Hematopoietic multipotent progenitor cell treated with erythropoietin and hydrocortisone succinate and interleukin-3 and kit ligand, for 4 days (in vitro differentiated cells): ENCODE data around the gene GNA12.
"Not testable (repeated sequence)": the region's sequence is repeated elsewhere in the genome, so short reads cannot be mapped to it uniquely, and the experiment has no call there.

Experiments
- DNase-seq: peaks from one replicate; pipeline ENCODE4 v3.0.0-alpha.2; 2015

The GNA12 gene

DNA sequence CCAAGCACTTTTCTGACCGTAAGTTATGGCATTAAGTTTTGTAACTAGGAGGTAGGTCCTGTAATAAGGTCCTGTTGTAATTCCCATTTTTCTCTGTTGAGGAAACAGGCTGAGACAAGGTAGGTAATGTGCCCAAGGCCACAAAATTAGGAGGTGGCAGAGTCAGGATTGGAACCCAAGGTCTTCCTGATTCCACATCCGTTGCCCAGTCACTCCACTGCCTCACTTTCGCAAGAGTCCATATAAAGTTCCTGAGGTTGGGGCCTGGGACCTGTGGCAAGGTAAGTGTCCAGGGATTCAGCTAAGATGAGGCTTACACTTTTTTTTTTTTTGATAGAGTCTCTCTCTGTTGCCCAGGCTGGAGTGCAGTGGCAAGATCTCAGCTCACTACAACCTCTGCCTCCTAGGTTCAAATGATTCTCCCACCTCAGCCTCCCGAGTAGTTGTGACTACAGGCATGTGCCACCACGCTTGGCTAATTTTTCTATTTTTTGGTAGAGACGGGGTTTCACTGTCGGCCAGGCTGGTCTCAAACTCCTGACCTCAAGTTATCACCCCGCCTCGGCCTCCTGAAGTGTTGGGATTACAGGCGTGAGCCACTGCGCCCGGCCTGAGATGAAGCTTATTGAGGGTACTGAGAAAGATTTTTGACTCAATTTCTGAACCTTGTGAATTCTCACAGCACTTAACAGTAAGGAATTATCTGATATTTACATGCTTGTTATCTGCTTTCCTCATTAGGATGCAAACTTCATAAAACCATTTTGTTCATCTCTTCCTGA lies 20.3 kb upstream of the GNA12 start:
- no peak for DNase-seq

DNA sequence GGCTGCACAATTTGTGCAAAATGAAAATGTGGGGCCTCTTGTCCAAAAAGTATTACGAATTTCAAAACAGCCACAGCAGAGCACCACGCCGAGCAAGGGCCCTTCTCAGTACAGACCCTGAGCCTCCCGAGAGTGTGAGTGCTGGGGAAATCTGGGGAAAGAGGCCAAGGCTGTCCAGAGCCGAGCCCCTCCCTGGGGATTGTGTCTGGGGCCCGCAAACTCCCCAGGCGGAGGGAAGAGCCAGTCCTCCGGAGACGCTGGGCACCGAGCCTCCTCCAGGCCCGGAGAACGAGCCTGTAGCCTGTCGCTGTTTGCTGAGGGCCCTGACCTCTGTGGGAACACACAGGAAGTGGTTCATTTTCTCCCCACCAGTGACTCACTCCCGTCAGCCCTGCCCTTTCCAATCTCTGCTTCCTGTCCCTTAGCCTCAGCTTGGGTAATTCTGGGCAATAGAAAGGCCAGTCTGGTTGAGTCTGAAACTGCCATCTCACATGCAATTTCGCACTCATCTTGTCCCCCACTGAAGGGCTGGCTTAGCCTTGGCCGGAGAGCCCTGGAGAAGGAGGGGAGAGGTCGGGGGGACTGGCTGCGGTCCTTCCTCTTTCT lies 19.5 kb upstream of the GNA12 start:
- peak; percentile 95 for DNase-seq

DNA sequence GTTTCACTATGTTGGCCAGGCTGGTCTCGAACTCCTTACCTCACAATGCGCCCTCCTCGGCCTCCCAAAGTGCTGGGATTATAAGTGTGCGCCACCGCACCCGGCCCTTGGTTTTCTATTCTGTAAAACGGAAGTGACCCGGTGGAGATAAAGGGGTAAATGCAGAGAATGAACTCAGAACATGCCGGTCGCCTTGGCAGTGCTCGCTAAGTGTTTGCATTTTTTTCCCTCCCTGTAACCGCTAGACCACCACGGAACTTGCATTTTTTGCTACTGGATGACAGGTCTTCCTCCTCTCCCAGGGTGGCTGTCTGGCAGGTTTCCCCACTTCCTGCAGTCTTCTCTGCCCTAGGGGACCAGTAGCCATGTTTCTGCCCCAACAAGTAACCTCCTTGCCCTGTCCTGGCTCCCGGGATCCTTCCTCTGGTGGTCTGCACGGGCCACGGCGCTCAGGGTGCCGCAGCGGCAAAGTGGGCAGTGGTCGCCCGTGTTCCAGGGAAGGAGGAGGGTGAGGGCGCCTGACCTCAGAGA lies 18.8 kb upstream of the GNA12 start:
- DNase-seq, result peak; percentile 57

DNA sequence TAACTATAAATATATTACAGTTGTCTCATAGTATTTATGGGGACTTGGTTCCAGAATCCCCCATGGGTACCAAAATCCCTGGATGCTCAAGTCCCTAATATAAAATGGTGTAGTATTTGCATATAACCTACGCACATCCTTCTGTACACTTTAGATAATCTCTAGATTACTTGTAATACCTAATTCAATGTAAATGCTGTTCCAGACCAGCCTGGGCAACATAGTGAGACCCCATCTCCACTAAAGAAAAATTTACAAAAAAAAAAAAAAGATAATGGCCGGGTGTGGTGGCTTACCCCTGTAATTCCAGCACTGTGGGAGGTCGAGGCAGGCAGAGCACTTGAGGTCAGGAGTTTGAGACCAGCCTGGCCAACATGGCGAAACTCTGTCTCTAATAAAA lies 17.4 kb upstream of the GNA12 start:
- DNase-seq, result no peak

DNA sequence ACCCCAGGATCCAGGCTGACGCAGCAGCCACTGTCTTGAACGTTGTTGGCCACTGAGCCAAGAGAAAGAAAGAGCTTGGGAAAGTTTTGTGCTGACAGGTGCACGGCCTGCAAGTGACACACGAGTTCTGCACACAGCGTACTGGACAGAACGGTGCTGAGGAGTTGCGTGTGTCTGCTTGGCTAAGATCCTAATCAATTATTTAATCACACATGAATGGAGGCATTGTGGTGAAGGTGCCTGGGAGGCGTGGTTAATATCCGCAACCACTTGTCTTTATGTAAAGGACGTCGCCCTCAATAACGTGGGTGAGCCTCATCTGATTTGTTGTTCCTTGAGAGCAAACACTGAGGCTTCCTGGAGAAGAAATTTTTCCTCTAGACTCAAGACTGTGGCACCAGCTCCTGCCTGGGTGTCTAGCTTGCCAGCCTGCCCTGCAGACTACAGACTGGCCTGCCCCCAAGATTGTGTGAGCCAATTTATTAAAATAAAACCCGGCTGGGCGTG lies 16.6 kb upstream of the GNA12 start:
- DNase-seq, result no peak

DNA sequence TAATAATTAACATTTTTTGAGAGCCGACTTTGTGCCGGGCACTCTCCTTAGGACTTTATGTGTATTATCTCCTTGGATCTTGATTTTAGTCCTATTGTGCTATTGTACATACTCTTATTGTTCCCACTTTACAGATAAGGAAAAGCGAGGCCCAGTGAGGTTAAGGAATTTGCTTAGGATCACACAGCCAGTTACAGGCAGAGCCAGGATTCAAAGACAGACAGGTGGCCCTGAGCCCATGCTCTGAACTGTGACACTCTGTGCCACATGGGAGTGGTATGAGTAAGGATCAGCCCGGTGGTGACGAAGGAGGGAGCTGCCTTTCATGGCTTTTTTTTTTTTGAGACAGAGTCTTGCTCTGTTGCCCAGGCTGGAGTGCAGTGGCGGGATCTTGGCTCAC lies 15.8 kb upstream of the GNA12 start:
- DNase-seq, result no peak

DNA sequence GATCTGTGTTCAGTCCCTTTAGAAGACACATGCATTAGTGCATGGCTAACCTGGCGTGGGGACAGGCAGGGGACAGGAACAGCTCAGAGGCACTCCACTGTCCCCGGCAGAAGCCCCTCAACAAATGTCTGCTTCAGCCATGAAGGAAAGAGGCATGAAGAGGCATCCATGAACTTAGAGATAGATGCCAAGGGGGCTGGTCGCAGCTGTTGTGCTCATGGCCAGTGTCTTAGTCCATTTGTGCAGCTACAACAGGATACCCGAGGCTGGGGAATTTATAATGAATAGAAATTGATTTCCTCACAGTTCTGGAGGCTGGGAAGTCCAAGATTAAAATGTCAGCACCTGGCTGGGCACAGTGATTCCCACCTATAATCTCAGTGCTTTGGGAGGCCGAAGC lies 14.5 kb upstream of the GNA12 start:
- no peak for DNase-seq

DNA sequence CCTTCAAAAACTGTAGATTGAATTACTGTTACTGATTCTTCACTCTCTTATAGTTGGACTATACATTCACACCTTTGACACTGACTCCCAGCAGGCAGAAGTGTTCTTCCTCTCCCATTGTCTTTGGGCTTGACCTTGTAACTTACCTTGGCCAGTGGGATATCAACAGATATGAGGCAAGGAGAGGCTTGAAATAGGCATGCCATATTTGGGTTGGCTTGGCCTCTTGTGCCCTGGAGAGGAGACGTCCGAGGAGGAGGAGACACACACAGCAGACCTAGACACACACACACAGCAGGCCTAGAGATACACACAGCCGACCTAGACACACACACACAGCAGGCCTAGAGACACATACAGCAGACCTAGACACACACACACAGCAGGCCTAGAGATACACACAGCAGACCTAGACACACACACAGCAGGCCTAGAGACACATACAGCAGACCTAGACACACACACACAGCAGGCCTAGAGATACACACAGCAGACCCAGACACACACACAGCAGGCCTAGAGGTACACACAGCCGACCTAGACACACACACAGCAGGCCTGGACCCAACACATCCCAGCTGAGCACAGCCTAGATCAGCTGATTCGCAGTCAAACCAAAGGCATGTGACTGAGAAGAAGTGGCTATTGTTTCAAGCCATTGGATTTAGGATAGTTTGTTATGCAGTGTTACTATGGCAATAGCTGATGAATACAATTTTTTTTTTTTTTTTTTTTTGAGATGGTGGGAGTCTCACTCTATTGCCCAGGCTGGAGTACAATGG lies 12.5 kb upstream of the GNA12 start:
- DNase-seq, result no peak

DNA sequence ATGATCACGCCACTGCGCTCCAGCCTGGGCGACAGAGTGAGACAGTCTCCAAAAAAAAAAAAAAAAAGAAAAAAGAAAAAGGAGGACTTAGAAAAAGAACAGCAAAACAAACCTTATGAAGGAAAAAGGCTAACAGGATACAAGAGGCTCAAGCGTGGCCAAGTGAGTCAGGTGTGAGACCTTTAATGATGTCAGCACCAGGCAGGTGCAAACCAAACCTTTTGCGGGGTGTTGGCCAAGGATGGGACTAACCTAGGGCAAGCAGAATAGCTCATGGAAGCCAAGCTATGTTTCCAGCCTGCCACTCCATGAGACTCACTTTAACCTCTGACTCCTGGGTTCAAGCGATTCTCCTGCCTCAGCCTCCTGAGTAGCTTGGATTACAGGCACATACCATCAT lies 11.3 kb upstream of the GNA12 start:
- DNase-seq, result no peak

DNA sequence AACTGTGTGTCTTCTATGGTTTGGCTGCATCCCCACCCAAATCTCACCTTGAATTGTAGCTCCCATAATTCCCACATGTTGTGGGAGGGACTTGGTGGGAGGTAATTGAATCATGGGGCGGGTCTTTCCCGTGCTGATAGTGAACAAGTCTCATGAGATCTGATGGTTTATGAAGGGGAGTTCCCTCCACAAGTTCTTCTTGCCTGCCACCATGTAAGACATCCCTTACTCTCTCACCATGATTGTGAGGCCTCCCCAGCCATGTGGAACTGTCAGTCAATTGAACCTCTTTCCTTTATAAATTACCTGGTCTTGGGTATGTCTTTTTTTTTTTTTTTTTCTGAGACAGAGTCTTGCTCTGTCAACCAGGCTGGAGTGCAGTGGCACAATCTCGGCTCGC lies 9.4 kb upstream of the GNA12 start:
- DNase-seq, result not testable (repeated sequence)

DNA sequence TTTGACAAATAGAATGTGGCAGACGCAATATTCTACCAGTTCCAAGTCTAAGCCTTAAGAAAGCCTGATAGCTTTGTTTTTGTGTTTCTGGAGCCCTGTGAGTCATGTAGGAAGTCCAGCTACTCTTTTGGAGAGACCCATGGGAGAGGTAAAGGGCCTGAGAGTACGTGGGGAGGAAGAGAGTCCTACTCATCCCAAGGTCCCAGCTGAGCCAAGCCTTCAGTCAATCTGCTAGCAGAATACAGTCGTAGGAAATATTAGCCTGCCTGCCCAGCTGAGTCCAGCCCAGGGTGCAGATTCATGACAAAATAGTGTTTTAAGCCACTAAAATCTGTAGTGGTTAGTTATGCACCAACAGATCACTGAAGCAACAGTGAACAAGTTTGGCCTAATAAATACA lies 9.0 kb upstream of the GNA12 start:
- DNase-seq, result no peak

DNA sequence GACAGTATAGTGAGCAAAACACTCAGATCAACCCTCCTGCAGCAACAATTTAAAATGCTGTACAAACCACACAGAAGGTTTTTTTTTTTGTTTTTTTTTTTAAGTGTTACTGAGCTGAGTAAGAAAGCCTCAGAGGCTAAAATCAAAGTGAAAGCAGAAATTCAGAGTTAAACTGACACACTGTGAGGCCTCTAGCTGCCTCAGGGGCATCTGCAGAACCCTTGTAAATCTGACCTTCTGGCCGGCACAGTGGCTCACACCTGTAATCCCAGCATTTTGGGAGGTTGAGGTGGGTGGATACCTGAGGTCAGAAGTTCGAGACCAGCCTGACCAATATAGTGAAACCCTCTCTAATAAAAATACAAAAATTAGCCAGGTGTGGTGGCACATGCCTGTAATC lies 7.4 kb upstream of the GNA12 start:
- no peak for DNase-seq

DNA sequence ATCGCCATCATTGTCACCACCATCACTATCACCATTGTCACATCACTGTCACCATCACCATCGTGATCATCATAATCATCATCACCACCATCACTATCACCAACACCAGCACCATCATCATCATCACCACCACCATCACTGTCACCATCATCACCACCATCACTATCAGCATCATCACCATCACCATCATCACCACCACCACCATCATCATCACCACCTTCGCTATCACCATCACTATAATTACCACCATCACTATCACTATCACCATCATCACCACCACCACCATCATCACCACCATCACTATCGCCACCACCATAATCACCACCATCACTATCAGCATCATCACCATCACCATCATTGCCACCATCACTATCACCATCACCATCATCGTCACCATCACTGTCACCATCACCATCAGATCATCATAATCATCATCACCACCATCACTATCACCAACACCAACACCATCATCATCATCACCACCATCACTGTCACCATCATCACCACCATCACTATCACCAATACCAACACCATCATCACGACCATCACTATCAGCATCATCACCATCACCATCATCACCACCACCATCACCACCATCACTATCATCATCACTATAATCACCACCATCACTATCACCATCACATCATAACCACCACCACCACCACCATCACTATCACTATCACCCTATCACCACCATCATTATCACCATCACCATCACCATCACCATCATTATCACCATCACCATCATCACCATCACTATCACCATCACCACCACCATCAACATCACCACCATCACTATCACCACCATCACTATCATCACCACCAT lies 6.0 kb upstream of the GNA12 start:
- DNase-seq, result no peak

DNA sequence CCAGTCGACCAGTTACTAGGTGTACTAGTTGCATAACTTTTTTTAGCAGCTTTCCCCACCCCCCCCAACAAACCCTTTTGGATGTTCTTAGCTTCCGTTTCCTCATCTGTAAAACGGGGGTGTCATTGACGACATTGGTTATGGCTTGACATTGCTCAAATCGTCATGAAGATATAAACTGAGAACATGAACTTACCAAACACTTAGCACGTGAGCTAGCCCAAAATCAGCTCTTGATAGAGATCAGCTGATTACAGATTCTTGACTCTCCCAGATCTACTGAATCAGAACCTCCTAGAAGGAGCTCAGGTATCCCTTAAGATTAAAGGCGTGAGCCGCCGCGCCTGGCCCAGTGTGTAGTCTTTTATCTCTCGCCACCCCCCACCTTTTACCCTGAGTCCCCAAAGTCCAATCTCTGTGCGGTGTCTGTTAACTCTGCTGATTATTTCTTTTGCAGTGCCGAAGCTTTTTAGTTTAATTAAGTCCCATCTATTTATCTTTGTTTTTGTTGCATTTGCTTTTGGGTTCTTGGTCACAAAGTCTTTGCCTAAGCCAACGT lies 1.0 kb upstream of the GNA12 start:
- DNase-seq, result no peak

DNA sequence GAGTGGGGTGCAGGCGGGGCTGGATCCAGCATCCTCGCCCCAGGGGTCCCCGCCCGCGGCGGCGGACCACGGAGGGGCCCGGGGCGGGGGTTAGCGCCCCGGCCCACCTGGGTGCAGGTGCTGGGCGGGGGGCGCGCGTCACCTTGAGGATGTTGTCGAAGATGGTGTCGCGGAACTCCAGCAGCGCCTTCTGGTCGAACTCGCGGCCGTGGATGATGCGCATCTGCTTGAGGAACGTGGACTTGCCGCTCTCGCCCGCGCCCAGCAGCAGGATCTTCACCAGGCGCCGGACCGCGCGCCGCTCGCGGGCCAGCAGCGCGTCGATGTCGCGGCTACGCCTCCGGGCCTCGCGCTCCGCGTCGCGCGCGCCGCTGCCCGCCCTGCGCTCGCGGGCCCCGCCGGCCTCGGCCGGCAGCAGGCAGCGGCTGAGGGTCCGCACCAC lies 376 bp downstream of the GNA12 start:
- DNase-seq, result peak; percentile 58

DNA sequence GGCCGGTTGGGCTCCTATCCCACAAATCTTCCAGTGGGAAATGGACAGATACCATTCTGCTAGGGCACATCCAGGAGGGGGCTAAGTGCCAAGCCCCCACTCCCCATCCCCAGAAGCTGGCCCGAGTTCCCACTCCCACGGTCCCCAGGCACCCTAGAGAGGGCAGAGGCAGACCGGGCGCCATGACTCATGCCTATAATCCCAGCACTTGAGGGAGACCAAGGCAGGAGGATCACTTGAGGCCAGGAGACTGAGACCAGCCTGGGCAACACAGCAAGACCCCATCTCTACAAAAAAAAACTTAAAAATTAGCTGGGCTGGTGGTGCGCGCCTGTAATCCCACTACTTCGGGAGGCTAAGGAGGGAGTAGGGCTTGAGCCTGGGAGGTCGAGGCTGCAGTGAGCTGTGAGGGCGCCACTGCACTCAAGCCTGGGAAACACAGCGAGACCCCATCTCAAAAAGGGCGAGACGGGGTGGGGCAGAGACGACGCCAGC lies 870 bp downstream of the GNA12 start:
- DNase-seq, result no peak

DNA sequence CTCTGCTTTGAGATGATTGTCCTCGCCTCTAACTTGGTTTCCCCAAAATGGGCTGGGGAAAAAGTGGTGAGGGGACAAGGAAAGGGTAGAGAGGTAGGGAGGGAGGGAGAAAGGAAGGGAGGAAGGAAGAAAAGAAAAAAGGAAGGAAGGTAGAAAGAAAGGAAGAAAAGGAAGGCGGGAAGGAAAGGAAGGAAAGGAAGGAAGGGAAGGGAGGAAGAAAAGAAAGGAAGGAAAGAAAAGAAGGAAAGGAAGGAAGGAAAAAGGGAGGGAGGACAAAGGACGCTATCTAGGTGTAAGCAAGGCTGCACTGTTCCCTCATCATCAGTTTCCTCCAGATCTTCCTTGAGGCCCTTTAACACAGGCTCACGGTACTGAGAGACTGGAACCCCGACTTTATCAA lies 2.2 kb downstream of the GNA12 start:
- peak; percentile 37 for DNase-seq

DNA sequence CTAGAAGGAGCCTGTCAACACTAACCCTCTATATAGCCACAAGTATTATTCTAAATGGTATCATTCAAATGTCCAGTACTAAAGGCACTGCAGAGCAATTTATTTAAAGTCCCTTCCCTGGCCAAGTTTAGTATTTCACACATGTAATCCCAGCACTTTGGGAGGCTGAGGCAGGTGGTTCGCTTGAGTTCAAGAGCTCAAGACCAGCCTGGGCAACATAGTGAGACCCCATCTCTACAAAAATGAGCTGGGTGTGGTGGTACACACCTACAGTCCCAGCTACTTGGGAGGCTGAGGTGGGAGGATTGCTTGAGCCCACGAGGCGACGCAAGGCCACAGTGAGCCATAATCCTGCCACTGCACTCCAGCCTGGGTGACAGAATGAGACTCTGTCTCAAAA lies 3.6 kb downstream of the GNA12 start:
- DNase-seq, result no peak

DNA sequence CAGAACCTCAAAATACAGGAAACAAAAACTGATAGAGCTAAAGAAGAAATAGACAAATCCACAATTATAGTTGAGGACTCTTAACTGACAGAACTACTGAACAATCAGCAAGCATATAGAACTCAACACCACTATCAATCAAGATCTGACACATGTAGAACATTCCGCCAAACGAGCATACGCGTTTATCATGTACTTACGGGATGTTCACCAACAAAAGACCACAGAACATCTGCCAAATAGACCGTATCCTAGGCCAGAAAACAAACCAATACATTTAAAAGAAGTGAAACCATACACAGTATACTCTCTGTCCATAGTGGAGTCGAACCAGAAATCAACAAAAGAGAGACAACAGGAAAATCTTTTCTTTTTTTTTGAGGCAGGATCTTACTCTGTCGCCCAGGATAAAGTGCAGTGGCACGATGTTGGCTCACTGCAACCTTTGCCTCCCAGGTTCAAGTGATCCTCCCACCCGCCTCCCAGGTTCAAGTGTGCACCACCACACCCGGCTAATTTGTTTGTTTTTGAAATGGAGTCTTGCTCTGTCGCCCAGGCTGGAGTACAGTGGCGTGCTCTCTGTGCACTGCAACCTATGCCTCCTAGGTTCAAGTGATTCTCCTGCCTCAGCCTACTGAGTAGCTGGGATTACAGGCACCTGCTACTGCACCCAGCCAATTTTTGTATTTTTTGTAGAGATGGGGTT lies 5.1 kb downstream of the GNA12 start:
- DNase-seq, result peak; percentile 92

DNA sequence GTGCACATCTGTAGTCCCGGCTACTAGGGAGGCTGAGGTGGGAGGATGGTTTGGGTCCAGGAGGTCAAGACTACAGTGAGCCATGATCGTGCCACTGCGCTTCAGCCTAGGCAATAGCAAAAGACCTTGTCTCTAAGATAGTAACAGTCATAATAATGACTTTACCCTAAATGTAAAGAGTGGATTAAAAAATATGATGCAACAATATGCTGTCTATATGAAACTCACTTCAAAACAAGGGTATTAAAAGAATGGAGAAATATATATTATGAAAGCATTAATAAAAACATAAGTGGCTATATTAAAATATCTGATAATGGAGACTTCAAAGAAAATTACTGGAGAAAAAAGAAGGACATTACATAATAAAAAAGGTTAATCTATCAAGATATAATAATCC lies 5.7 kb downstream of the GNA12 start:
- DNase-seq, result no peak

DNA sequence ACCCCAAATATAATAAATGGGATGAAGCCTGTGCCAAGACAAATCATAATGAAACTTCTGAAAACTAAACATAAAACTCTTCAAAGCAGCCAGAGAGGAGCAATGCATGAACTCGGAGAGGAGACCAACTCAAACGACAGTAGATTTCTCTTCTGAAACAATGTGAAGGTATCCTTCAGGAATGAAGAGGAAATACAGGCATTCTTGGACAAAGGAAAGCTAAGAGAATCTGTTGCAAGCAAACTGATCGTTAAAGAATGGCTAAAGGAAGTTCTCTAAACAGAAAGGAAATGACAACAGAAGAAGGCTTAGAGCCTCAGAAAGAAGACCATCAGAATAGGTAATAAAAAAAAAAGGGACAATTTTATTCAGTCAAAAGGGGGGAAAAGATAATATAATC lies 6.6 kb downstream of the GNA12 start:
- no peak for DNase-seq
